Mesothelial cell of epicardium (in vitro differentiated cells): ENCODE measurements around the gene PTPRN2. TPM values are rescaled to one million over a fixed set of nuclear protein-coding genes. Genes with fewer than 3 reads are reported as not detected.

ENCODE experiments used
- DNase-seq, 2 experiments: peaks; one replicate each; pipeline ENCODE4 v3.0.0; 2021; ENCODE audit warnings: low spot score in 2 of 2; ENCODE audit not compliant: unreplicated experiment in 2 of 2
- H3K27ac Mint-ChIP-seq: 2 replicates; pipeline ENCODE4 v1.8.0; 2021; ENCODE audit warnings: mixed read lengths
- H3K27me3 Mint-ChIP-seq: 2 replicates; pipeline ENCODE4 v1.8.0; 2021; ENCODE audit warnings: low read depth, mixed read lengths
- H3K36me3 Mint-ChIP-seq: 2 replicates; pipeline ENCODE4 v1.8.0; 2021; ENCODE audit warnings: mixed read lengths
- H3K4me1 Mint-ChIP-seq: 2 replicates; pipeline ENCODE4 v1.8.0; 2021; ENCODE audit warnings: mixed read lengths
- H3K4me3 Mint-ChIP-seq: 2 replicates; pipeline ENCODE4 v1.8.0; 2021; ENCODE audit warnings: mild to moderate bottlenecking, moderate library complexity, mixed read lengths
- H3K9me3 Mint-ChIP-seq: 2 replicates; pipeline ENCODE4 v1.8.0; 2021; ENCODE audit warnings: mixed read lengths
- CTCF ChIP-seq: fragments of 200-600 bp; sonication (generic); IDR thresholded peaks from one replicate; pipeline ENCODE4 v1.5.0; 2021; ENCODE audit warnings: antibody characterized with exemption; ENCODE audit not compliant: unreplicated experiment
- total RNA-seq: library from RNA; stranded (reverse); gene quantifications from 3 replicates; pipeline ENCODE4 v1.2.1, GENCODE V29; 2021

The PTPRN2 gene
- total RNA-seq, 1 donor from 2014 or later, result 2.2 TPM

GRCh38 chr7:157796846-157797245, 790.8 kb downstream of the PTPRN2 start:
- H3K27me3 Mint-ChIP-seq, result peaks cover 23% of the 10 kb centered on the region

GRCh38 chr7:157795643-157796042, 792.0 kb downstream of the PTPRN2 start:
- no peak for DNase-seq
- Mint-ChIP-seq H3K27me3 (peaks cover 26% of the 10 kb centered on the region), H3K36me3 (no peaks in the 10 kb centered on the region), H3K27ac (no peak overlapping the region), H3K9me3 (no peaks in the 10 kb centered on the region), H3K4me1 (no peaks in the 10 kb centered on the region), H3K4me3 (no peak overlapping the region)
- TF ChIP-seq CTCF, result no peak

More at GRCh38 chr7:157796846-157797245, 790.8 kb downstream of the PTPRN2 start:
- Mint-ChIP-seq H3K36me3 (no peaks in the 10 kb centered on the region), H3K4me3 (no peak overlapping the region), H3K9me3 (no peaks in the 10 kb centered on the region), H3K4me1 (no peaks in the 10 kb centered on the region), H3K27ac (no peak overlapping the region)
- TF ChIP-seq CTCF, result no peak
- DNase-seq, result no peak

- Mint-ChIP-seq H3K27ac (no peak overlapping the region), H3K4me3 (no peak overlapping the region), H3K36me3 (no peaks in the 10 kb centered on the region), H3K27me3 (peaks cover 26% of the 10 kb centered on the region), H3K4me1 (no peaks in the 10 kb centered on the region), H3K9me3 (no peaks in the 10 kb centered on the region)
- no peak for DNase-seq
- no peak for TF ChIP-seq CTCF
Observed at GRCh38 chr7:157795199-157795598, 792.4 kb downstream of the PTPRN2 start.

GRCh38 chr7:157794746-157795065, 792.9 kb downstream of the PTPRN2 start:
- no peaks in the 10 kb centered on the region for H3K36me3 Mint-ChIP-seq
- no peaks in the 10 kb centered on the region for H3K9me3 Mint-ChIP-seq
- H3K27me3 Mint-ChIP-seq, result peaks cover 26% of the 10 kb centered on the region
- no peak for DNase-seq
- no peak overlapping the region for H3K4me3 Mint-ChIP-seq
- H3K27ac Mint-ChIP-seq, result no peak overlapping the region
- TF ChIP-seq CTCF, result no peak
- H3K4me1 Mint-ChIP-seq, result no peaks in the 10 kb centered on the region

GRCh38 chr7:157793973-157794745, 793.5 kb downstream of the PTPRN2 start:
- Mint-ChIP-seq H3K27me3 (peaks cover 26% of the 10 kb centered on the region), H3K36me3 (no peaks in the 10 kb centered on the region), H3K9me3 (no peaks in the 10 kb centered on the region), H3K27ac (no peak overlapping the region), H3K4me3 (no peak overlapping the region), H3K4me1 (no peaks in the 10 kb centered on the region)
- DNase-seq, result no peak
- no peak for TF ChIP-seq CTCF

GRCh38 chr7:157793087-157793353, 794.6 kb downstream of the PTPRN2 start:
- no peak overlapping the region for H3K27ac Mint-ChIP-seq
- no peaks in the 10 kb centered on the region for H3K9me3 Mint-ChIP-seq
- no peaks in the 10 kb centered on the region for H3K4me1 Mint-ChIP-seq
- no peak for DNase-seq
- TF ChIP-seq CTCF, result no peak
- no peaks in the 10 kb centered on the region for H3K36me3 Mint-ChIP-seq
- no peak overlapping the region for H3K4me3 Mint-ChIP-seq
- peaks cover 26% of the 10 kb centered on the region for H3K27me3 Mint-ChIP-seq
